HG02943 (cell line): ENCODE results near the gene PLXNA2.

ENCODE experiments used
- ATAC-seq: cut with Tn5 transposase; IDR thresholded peaks from one replicate; pipeline ENCODE4 v1.9.1; 2021; ENCODE audit warnings: mild to moderate bottlenecking, low read depth, moderate library complexity; ENCODE audit not compliant: unreplicated experiment

The PLXNA2 gene

DNA sequence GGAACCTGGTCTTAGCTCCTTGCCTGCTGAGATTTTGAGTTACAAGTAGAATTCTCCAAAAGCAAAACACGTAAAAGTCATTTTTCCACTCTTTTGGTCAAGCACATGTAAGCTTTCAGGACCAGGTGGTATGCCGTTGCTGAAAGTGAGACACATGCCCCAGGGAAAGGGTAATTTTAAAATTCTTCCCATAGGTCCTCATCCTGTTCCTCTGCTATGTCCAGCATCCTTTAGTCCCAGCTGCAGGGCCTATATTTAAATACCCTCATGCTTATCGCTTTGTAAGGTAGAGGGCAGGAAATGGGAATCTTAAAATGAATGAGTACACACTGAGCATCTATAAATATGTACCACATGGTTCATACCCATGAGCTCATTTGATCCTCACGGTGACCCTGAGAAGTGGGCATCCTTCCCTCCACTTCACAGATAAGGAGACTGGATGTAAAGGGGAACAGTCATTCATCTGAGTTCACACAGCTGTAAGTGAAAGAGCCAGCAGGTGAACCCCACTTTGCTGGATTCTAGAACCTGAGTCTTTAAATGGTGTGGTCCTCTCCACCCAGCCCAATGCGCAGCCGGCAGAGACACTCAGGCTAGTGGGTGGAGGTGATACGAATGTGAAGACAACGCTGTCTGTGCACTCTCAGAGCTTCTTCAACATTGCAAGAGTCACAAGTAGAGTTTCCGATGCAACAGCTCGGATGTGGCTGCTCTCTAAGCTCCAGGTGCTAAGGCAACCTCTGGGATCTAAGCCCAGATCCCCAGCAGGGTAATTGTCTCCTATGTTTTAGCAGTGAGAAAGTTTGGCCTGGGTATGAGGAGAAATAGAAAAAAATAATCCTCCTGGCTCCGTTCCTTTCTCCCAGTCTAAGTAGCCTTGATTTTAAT lies 163.5 kb downstream of the PLXNA2 start:
- ATAC-seq, result no peak

DNA sequence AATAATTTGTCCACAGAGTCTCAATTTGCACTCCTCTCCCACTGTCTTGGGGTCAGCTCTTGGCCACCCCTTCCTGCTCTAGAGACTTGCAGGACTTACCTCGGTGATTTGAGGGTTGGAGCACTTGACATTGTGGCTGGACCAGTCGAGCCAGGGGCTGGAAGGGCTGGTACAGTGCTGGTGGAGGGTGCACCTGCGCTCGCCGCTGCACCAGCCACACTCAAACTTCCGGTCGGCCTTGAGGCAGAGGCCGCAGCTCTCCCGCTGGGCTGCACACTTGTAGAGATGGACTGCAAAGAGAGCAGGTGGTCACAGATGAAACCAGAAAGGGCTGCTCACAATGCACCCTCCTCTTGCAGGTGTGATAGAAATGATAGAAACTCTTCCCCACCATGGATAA lies 165.0 kb downstream of the PLXNA2 start:
- ATAC-seq, result no peak

DNA sequence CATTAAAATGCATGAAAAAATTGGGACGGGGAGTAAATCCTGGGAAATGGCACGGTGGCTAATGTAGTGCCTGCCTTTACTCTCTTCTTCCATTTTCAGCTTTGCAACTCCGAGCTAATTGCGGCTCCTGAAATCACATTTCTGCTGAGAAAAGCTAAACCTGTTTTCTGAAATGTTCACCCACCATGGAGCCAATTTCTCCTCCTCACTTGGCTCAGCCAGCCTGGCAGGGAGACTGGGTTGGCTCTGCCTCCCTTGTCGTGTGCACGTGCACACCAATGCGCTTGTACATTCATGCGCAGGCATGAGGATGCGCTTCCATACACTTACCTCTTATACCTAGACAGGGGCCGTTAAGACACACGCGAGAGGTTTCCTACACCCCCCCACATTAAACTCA lies 165.4 kb downstream of the PLXNA2 start:
- ATAC-seq, result no peak

DNA sequence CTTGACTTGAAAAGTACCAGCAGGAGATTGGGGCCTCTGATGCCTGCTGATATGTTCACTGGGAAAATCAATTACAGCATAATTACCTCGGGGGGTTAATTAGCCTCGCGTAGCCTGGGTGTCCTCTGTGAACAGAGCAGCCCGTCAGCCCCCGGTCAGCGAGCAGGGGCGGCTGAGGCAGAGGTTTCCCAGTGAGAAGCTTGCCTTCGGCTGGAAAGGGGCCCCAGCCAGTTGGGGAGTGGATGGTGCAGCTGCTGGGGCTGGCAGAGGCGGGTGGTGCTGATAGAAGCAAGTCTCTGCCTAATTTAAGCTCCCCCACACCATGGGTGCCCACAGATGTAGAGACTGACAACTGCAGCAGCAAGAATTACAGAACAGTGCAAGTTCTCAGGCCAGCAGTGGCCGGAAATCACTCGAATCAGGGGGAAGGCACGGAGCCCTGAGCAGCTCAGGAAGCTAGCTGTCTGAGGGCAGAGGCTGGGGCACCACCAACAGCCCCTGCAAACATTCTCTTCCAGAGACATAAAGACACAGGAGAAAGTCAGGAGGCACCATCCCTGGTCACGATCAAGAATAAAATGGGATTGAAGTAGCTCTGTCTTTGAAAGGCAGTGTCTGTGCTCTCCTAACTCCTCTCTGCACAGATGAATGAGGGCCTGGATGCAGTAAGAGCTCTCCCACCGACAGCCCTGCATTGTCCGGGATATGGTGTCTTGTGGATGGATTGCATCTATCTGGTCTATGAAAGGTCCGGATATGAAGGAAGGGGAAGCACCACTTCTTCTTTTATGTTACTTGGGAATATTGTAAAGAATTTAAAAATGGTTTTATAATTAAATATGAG lies 166.7 kb downstream of the PLXNA2 start:
- ATAC-seq, result no peak

DNA sequence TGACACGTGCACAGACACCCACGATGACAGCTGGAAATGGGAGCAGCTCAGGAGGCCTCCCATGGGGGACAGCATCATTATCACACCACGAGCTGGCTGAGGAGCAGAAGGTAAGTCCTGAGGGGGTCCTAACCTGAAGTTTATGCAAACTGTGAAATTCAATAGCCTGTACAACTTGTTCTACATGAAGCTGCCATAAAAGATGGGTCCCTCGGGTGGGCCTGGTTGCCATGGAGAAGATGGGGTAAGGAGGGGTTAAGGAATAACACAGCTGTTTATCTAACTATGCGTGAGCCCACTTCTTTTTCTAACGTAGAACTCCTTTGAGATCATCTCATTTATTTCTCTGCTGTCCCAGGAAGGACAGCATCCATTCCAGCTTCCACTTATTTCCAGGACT lies 169.8 kb downstream of the PLXNA2 start:
- no peak for ATAC-seq

DNA sequence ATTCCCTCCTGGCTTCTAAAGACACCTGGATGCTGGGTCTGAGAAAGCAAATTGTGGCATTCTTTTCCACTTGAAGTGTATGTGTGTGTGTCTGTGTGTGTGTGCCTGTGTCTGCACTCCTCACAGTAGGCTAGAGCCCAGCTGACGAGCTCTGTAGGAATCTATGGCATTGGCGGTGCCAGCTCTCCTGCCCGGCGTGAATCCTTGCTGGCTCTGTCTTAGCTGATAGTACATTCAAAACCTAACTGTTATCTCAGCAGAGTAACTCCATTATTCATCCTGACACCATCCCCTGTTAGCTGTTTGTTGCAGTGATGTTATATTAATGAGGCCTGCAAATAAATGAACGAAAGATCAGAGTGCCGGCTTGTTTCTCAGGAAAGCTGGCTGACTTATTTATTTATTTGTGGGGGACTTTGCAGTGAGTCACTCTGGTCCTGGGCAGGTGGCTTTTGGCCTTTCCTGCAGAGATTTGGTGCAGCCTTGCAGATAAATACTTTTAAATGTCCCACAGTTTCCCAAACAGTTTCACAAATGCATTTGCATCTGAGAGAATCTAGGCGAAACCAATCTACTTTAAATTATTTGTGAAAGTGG lies 172.7 kb downstream of the PLXNA2 start:
- no peak for ATAC-seq

DNA sequence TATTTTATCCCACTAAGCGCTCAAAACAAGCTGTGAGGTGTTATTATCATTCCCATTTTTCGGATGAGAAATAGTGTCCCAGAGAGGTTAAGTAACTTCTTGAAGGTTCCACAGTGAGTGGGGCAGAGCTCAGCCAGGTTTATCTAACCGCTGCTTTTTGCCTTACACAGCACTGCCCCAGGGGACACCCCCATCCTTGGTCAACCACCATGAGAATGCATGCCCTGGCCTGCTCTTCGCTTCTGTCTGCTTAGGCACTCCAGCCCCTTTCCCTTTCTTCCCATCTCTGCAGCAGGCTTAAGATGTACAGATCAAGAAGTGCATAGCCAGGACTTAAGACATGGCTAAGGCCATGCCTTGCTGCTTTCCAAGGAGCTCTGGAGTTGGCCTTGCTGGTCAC lies 174.3 kb downstream of the PLXNA2 start:
- ATAC-seq, result no peak

DNA sequence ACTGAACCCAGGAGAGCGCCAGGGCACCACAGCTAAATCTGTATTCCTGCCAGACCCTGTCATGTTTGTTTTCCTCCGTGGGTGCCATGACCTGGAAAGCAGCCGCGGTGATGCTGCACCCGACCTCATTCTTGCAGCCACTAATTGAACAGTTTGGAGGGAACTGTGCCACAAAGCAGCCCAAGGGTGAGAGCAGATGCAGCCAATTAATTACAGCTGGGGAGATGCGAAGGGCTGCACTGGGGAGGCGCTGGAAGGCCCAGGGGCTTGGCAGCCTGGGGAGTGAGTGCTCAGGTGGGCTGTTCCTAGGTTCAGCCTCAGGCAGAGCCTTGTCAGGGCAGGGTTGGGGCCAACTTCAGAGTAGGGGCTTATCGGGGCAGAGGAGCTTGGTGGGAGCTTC lies 174.9 kb downstream of the PLXNA2 start:
- ATAC-seq, result no peak

DNA sequence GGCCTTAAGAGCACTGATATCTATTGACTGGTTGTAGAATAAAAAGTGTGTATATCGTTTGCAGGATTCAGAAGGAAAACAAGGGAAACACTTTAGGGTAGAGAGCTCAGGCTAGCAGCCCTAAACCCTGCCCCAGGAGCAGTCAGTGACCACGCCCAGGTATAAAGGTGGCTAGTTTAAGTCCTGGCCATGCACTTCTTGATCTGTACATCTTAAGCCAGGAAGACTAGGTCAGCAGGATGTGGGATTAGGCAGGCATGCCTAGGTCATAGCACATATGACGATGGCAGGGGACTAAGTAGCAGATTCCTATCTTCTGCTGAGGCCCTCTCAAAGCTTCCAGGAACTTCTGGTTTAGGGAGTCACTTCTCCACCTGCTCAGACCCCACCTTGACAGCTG lies 175.3 kb downstream of the PLXNA2 start:
- no peak for ATAC-seq

DNA sequence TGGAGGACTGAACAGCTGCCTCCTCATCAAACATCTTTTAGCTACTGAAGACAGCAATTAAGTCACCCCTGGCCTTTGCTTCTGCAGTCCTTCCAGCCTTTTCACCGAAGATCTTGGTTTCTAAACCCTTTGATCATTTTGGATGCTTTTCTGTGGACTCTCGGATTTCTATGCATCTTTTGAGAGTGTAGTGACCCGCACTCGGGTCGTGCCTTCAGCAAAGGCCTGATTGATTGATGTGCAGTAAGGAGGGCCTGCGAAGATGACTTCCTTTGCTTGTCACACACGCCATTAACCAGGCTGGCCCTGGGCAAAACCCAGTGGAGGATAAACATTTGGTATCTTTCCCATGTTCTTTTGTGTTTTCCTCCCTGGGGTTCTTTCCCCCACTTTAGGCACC lies 175.8 kb downstream of the PLXNA2 start:
- no peak for ATAC-seq

DNA sequence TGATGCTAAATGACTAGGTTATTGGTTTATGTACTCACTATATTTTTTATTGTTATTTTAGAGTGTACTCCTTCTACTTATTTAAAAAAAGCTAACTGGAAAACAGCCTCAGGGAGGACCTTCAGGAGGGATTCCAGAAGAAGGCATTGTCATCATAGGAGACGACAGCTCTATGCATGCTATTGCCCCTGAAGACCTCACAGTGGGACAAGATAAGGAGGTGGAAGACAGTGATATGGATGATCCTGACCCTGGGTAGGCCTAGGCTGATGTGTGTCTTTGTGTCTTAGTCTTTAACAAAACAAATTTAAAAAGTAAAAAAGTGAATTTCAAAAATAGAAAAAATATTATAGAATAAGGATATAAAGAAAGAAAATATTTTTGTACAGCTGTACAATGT lies 177.6 kb downstream of the PLXNA2 start:
- no peak for ATAC-seq

DNA sequence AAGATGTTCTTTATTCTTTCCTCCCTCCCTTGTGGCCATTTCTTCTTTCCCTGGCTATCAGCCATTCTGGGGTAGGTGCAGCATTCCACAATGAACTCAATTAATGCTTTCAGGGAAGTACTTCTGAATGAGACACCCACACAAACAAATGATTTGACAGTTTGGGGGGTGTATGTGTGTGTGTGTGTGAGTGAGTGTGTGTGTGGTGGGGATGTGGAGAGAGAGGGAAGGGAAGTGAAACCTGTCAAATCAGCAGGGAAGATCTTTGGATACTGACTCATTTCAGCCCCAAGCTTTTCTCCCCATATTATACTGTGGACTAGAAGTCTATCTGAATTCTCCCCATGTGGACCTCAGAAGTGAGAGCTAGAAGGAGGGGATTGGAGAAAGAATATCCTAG lies 178.3 kb downstream of the PLXNA2 start:
- ATAC-seq, result no peak

DNA sequence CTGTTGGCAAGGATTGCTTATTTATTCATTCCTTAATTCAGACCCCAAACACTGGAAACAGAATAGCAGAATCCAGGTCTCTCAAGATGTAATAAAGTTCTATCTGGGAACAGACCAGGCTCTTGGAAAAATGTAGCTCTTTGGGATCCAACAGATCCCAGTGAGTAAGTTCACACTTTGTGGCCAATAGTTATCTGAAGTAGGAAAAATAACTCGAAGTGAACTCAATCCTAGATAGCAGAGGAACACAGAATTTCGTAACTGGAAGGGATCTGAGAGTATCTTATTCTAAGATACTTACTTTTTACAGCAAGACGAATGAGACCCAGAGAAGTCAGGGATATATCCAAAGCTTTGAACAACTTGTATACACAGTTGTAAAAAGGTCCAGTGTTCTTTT lies 182.6 kb downstream of the PLXNA2 start:
- ATAC-seq, result no peak

DNA sequence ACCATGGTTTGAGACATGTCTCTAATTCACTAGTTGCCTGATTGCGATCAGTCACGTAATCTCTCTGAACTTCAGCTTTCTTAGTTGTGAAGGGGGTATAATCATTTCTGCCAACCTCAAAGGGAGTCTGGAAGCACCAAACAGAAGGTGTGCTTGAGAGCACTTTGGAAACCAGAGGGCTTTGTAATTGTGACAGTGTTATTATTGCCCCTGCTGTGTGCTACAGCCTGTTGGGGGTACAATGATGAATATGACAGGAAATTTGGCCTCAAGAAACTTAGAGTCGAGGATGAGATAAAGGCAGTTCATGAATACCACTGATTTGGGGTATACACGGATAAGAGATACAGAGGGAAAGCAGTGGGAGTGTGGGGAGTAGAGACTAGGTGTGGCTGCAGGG lies 183.1 kb downstream of the PLXNA2 start:
- no peak for ATAC-seq

DNA sequence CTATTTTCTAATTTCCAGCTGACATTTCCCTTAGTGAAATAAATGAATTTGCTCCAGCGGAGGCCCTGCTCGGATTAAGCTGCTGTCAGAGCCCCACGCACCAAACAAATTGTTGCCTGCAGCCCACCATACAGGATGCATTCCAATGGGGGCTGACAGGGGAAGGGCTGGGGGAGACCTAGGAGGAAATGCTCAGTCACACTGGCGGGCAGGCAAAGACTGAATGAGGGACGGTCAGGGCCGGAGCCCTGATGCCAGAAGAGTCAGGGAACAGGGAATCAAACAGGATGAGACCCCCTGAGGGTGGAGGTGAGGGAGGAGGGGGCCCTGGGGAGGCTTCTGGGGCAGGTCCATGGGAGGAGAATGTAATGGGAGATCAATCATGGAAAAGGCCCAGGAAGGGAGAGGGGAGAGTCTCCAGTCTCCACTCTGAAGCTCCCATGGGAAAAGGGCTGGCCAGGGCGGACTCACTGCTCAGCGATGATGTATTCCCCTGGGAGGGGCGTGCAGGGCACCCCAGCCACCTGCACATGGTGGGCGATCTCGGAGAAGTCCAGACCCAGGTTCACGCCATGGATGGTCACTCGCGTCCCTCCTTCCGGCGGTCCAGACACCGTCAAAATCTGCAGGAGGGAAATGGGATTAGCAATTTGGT lies 183.8 kb downstream of the PLXNA2 start:
- no peak for ATAC-seq

DNA sequence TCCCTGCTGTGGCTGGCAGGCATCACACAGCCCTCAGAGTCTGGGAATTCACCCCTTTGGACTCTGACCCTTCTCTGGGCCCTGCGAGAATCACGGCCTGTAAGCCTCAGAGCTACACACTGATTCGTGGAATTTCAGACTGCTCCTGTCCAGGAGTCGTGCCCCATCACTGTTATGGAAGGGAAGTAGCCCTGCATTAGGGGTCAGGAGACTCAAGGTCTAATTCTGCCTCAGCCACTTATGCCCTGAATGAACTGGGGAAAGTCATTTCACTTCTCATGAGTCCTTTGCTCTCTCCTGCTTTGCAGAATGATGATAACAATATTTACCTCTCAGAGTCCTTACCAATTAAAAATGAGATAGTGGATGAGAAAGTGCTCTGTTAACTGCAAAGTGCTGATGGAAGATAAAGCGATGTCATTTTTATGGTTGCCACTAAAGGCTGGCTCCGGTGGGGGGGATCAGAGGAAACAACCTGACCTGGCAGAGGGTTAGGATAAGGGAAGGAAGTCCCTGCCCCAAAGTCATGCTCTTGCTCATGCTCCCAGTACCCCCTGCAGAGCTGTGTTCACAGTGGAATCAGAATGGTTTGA lies 184.7 kb downstream of the PLXNA2 start:
- no peak for ATAC-seq

DNA sequence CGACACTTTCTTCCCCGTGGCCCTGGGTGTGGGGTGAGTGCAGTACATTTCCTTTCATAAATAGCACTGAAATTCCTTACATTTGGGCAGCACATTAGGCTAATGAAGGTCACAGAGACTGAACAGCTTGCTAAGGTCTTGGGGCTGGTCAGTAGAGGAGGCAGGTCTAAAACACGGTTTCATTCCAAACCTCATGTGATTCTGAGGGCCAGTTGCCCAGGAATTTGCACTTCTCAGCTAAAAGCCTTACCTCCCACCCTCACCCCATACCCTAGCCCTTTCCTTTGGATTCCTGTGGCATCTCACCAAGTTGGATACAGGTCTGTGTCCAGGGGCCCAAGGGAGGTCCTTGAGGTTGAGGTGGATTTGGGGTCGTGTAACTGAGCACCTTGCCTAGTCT lies 185.4 kb downstream of the PLXNA2 start:
- no peak for ATAC-seq

DNA sequence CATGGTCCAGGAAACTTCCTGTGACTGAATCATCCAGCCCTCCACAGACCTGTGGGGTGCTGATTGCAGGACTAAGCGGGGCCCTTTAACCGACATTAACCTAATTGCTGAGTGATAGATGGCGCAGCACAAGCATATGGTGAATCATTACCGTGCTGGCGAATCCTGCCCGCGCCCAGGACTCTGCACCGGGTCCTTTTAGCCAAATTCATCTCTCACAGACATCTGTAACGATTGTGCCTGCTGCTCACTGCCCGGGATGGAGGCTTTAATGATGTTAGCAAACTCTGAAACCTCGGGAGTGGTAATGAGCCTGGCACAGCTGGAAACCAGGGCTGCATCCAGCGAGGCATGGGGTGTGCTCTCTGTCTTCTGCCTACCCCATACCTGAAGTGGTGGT lies 185.9 kb downstream of the PLXNA2 start:
- no peak for ATAC-seq

DNA sequence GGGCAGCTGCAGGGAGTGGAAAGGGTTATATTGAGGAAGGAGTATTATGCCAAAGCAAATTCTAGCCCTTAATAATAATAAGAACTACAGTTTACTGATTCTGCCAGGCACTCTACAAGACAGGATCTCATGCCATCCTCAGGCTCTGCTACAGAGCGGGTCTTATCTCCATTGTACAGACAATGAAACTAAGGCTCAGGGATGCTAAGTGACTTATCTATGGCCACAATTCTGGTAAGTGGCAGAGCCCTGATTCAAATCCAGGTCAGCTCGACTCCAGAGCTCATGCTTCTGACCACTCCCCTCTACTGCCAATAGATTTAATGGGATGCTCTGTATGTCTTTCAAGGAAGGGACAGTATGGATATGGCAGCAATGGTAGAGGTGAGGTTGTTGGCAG lies 187.1 kb downstream of the PLXNA2 start:
- ATAC-seq, result no peak

DNA sequence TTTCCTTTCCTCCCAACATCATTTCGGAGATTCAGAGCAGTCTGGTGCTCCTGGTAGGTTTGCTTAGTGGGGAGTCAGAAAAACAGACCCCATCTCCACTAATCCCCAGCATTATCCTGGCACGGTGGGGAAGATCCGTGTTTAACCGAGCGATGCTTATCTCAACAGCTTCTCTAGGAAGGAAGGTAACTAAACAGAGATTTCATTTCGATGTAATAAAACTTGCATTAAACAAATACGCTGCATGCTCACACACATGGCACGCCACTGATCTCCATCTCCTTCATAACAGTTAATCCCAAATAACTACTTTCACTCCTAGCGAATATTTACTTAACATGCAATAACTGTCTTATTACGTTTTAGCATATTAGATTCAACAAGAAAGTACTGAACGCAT lies 188.6 kb downstream of the PLXNA2 start:
- ATAC-seq, result no peak
